HS-5 (cell line): ENCODE measurements around the gene SHLD2.
"Not testable (repeated sequence)": the region's sequence is repeated elsewhere in the genome, so short reads cannot be mapped to it uniquely, and the experiment has no call there.

ENCODE experiments used
- DNase-seq: peaks from one replicate; pipeline ENCODE4 v3.0.0-alpha.2; 2012; ENCODE audit warnings: low read depth

SHLD2 gene

DNA sequence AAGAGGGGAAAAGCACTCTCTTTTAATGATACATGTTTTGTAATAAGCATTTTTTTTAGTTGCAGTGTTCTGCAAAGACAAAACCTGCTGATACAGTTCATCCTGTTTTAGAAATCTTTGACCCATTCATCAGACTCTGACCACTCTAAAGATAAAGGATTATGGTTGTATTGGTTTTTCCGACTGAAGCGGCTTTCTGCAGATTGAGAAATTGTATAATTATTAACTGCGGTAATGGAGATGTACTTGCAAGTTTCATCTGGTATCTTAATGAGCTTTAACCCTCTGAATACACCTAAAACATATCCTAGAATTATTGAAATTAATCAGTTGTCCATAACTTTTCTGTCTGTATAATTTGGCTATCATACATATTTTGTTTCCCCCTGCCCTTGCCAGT, 50.6 kb downstream of the SHLD2 start:
- not testable (repeated sequence) for DNase-seq

DNA sequence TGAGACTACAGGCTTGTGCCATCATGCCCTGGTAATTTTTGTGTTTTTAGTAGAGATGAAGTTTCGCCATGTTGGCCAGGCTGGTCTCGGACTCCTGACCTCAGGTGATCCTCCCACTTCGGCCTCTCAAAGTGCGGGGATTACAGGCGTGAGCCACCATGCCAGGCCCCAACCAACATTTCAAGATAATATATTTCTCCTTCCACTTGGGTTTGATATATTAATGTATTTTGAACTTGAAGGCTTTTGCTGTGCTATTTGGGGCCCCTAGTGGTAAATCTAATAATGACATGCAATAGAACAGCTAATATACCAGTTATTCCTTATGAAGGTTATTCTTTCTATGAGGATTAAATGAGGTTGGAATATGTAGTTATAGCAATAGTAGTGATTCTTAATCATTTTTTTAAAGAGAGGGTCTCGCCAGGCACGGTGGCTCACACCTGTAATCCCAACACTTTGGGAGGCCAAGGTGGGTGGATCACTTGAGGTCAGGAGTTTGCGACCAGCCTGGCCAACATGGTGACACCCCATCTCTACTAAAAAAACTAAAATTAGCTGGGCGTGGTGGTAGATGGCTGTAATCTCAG, 54.1 kb downstream of the SHLD2 start:
- DNase-seq = not testable (repeated sequence)

DNA sequence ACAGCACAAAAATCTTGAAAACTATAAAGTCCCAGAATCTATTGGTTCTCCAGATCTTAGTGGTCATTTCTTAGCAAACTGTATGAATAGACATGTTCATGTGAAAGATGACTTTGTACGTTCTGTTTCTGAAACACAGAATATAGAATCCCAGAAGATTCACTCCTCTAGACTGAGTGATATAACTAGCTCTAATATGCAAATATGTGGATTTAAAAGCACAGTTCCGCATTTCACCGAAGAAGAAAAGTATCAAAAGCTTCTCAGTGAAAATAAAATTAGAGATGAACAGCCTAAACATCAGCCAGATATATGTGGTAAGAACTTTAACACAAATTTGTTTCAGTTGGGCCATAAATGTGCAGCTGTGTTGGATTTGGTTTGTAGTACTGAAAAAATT, 56.5 kb downstream of the SHLD2 start:
- not testable (repeated sequence) for DNase-seq

DNA sequence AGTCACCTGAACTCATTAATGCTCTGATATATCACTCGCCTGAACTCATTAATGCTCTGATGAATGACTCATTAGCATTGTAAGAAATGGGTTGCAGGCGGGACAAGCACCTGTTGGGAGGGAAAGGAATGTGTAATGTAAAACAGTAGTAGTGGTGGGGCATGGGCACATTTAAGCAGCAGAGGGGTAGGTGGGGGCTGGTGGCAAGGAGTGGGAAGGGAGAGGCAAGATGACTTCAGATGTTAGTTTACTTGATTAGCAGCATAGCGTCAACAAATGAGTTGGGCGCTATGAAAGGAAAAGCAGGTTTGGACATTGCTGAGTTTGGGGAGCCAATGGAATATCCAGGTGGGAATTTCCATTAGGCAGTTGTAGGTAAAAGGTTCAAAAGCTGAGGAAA, 61.8 kb downstream of the SHLD2 start:
- DNase-seq = not testable (repeated sequence)

DNA sequence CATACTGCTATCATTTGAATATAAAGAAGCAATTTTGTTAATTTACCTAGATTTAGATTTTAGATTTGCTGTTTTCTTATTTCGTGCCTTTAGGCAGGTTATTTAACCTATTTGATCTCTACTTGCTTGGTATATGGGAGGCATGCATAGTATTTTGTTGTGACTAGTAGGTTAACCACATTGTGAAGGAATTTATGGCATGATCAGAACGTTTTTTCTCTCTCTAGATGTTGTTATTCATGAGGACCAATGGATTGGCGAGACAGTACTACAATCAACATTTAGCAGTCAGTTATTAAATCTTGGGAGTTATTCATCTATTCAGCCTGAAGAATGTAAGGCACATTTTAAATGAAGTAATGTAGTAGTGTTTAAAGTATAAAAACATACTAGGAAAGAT, 62.8 kb downstream of the SHLD2 start:
- not testable (repeated sequence) for DNase-seq

DNA sequence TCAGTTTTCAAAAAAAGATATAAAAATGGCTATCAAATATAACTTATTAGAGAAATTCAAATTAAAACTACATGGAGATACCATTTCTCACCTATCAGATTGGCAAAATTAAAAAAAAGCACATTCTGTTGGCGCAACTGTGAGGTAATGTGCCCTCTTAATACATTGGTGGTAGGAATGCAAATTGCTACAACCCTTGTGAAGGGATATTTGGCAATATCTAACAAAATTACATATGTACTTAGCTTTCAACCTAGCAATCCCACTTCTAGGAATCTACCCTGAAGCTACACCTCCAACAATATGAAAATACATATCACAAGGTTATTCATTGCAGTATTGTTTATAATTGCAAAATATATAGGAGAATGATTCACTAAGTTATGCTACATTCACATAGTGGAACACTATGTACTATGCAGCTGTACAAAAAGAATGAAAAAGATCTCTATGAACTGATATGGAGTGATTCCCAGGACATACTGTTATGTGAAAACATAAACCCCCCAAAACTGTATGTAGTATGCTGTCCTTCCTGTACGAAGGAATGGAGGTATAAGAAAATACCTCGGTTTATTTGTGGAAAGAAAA, 67.8 kb downstream of the SHLD2 start:
- DNase-seq = not testable (repeated sequence)

DNA sequence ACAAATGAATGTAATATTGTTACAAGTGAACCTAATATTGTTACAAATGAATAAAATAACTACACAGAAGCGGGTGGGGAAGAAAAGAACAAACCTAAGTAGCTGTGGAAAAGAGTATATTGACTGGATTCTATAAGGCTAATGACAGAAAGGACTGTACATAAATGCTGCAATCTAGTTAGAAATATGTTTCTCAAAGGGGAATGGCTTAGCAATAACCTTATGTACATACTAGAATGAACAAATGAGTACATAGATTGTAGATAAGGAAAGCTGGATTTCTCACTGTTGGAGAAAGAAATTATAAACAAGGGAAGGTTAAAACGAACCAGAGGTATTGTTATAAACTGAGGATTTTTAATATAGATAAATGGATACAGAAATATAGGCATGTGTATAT, 68.4 kb downstream of the SHLD2 start:
- not testable (repeated sequence) for DNase-seq

DNA sequence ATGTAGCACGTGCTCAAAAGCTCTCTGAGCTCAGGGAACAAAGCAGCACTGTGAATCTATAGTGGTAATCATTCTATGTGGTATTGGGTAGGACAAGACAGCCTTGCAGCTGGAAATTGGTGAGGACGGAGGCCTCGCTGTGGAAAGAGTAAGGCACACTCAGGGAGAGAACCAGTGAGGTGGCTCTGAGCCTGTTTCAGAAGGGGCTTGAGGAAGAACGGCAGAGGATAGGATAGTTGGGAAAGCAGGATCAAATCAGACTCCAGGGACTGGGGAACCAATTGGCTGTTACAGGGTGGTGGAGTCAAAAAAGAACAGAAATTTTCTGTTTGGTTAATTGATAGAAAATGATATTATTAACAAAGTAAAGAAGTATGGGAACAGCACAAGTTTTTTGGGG, 74.9 kb downstream of the SHLD2 start:
- not testable (repeated sequence) for DNase-seq

DNA sequence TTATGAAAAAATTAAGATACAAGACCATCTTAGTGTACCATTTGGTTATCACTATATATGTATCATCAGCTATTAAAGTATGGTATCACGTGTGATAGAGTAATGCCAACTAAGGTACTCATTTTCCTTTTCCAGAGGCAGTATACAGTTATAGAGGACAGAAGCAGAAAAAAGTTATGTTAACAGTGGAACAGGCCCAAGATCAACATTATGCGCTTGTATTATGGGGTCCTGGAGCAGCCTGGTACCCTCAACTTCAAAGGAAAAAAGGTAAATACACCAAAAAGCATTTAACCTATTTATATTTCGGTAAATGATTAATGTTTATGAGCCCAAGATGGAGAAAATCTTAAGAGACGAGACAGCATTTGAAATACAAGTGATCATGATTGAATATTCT, 75.7 kb downstream of the SHLD2 start:
- DNase-seq = not testable (repeated sequence)

DNA sequence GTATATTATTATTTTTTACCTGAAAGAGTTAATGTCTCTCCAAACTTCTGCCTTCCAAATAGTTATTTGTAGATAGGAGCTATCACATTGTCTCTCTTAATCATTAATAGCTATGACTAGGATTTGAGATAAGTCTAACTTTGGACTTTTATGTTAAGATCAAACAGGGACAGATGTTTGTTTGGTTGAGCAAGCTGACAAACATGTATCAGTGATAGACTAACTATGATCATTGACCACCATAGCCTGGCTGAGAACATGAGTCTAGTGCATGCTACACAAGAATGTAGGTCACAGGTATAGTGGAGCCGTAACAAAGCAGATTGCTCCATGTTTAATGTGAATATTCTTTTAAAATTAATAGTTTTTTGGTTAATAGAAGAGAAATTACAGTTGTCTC, 76.7 kb downstream of the SHLD2 start:
- DNase-seq = not testable (repeated sequence)

DNA sequence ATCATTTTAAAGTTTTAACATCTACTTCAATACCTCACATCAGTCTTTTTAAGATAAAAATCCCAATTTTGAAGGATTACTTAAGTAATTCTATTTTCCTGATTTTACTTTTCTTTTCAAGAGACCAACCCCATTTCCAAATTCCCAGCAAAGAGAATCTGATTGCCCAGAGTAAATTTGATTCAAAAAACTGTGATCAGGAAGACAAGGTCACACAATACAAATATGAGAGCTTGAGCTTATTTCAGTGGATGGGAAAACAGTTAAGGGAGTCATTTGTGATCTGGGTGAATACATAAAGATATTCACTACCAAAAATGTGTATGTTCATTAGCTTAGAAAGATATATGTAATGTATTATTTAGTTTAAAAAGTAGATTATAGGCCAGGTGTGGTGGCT, 77.2 kb downstream of the SHLD2 start:
- DNase-seq = not testable (repeated sequence)

DNA sequence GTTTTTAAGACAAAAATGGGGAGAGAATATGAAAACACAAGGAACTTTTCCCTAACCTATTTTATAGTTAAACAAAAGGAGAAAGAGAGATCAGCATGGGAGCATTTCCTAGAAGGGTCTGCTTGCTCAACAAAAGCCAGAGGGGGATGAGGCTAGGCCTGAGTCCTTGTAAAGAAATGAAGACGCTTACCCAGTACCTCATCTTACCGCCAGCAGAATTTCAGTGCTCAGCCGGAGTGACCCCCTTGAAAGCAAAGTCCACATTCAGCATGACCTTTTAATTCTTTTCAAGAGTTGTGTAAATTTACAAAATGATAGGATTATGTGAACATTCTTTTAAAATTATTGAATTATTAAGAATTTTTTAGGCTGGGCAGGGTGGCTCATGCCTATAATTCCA, 82.6 kb downstream of the SHLD2 start:
- DNase-seq = not testable (repeated sequence)

DNA sequence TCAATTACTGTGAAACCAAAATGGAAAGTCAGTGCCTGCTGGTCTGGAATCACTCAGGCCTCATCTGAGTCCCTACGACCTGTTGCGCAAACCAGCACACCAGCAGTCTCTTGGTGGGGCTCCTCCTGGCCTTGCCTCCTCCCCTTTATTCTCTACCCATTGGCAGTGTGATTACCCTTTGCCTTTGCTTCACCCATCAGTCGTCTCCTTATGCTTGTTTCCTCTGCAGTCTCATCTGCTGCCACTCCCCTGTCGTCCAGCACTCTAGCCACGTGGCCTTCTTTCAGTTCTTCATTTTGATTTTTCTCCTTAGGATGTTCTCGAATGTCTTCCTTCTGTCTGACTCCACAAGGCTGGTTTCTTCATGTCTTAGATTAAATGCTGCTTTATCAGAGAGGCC, 89.4 kb downstream of the SHLD2 start:
- DNase-seq = not testable (repeated sequence)

DNA sequence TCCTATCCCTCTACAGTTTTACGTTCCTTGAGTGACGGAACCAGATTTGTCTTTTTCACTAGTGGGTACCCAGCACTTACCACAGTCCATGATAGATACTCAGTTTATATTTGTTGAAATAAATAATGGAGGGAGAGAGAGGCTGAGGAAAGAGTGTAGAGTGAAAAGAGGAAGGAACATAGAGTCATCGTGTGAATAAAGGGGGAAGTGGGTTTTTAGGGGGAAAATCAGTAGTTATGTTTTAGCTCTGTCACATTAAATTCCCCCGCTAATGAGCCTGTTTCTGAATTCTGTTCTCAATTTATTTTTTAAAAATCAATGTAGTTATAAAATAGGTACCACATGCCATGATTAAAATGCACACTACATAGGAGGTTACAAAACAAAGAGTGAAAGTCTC, 91.0 kb downstream of the SHLD2 start:
- not testable (repeated sequence) for DNase-seq

DNA sequence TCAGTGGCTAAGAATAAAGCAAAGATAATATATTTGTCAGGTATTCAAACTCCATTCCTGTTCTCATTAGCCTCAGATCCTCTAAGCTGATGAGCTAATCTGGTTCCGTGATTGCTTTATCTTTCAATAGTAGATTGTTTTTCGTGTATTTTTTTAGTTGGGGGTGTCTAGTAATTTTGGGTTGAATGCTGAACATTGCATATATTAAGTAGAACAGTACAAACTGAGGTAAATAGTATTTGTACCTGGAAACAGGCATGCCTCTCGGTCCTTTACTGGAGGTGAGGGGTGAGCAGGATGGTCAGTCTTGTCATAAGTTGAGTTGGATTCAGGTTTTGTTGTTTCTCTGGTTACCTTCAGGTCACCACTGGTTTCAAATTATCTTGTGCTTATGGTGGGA, 92.6 kb downstream of the SHLD2 start:
- not testable (repeated sequence) for DNase-seq

DNA sequence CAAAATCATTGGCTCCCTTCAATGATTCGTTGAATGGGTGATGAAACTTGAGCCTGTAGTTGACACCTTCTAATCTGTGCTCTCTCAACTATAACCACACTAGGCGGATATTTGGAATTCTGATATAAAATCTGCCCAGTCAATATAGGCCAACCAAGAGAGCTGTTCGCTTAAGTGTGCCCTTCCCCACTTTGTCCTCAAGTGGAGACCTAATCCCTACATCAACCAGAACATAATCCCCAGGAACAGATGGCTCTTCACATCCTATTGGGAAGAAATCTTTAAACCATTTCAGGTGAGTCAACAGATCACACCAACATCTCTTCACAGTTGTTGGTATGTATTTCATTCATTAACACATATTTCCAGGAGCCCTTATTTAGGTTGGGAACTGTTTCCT, 96.8 kb downstream of the SHLD2 start:
- DNase-seq = not testable (repeated sequence)

DNA sequence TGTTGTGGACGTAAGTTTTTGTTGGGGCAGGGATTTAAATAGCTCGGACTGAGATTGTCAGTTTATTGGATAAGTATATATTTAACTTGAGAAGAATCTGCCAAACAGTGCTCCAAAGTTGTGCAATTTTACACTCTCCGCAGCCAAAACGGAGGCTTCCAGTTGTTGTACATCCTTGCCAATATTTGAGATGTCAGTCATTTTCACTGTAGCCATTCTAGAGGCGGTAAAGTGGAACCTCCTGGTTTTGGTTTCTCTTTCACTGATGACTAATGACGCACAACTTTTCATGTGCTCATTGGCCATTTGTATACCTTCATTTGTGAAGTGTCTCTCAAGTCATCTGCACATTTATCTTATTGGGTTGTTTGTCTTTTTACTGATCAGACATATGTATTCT, 105.9 kb downstream of the SHLD2 start:
- peak; percentile 59 for DNase-seq

DNA sequence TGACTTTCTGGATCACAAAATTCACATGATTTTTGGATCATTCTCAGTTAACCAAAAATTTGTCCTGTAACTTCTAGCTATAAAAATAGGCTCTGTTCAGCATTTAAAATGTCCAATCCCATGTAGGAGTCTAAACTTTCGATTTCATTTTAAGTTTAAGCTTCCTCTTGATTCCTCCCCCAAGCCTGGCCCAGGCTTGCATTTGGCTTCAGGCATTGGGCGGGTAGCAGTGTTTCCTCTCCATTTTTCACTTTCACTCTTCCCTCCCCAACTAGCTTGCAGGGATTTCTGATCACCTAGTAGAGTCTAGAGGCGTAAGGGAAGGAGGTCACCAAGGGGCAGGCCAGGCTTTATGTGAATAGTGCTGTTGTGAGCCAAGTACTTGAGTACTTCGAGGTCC, 109.8 kb downstream of the SHLD2 start:
- not testable (repeated sequence) for DNase-seq

DNA sequence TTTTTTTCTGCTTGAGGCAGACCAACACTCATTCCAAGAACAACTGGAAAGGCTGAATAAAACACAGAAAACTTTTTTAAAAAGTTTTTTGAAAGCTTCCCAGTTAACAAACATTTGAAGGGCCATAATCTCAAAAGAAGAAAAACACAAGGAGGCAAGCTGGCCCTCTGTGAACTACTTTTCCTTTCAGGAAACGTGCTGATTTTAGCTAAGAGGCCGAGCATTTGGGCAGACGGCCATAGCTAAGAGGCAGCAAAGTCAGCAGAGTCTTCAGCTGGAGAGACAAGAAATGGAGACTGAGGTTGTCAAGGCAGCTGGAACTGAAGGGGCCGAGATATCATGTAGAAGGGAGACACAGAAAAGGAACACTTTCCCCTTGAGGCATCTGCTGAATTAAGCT, 111.9 kb downstream of the SHLD2 start:
- DNase-seq = not testable (repeated sequence)

DNA sequence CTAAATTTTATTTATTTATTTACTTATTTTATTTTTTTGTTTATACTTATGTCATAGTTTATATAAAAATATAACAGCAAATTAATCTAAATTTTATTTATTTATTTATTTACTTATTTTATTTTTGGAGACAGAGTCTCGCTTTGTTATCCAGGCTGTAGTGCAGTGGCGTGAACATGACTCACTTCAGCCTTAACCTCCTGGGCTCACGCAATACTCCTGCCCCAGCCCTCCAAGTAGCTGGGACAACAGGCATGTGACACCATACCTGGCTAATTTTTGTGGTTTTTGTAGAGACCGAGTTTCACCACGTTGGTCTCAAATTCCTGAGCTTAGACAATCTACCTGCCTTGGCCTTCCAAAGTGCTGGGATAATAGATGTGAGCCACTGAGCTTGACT, 115.3 kb downstream of the SHLD2 start:
- not testable (repeated sequence) for DNase-seq

DNA sequence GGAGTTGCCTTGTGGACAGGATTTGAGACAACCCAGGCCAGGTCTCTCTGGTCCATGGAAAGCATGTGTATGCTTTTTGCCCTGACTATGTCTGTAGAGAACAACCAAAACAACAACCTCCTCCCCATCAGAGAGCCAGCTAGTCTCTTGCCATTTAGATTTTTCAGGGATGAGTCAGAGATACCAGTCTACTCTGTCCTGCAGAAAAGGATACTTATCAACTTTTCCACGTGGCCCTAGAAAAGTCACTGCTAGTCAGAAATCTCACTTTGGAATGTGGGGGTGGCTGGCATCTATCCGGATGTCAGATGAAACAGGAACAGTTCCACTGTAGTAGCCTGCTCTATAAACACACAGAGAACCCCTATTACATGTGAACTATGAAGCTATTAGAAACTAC, 116.8 kb downstream of the SHLD2 start:
- DNase-seq = not testable (repeated sequence)

DNA sequence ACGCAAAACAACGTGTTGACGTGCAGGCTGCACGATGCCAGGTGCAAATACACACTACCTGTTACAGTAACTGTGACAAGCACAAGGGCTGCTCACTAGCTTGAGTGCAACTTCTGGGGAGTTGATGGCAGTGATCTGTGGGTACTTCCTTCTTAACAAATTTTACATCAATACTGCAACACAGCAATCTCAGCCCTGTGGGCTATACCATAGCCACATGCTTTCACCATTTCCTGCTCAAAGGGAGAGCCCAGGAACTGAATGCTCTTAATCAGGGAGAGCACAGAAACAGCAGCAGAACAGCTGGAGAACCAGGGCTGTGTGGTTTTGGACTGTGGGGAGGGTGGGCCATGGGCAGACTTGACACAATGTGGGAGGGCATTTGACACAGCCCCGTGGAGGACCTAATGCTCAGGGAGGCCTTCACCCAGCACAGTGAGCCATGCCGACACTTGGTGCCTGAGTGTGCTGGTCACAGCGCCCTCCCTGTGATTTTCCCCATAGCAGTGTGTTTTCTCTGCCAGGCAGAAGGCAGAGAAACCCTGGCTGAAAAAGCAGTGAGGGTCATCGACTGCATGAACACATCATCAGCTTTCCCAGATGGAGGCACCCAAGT, 118.3 kb downstream of the SHLD2 start:
- not testable (repeated sequence) for DNase-seq

DNA sequence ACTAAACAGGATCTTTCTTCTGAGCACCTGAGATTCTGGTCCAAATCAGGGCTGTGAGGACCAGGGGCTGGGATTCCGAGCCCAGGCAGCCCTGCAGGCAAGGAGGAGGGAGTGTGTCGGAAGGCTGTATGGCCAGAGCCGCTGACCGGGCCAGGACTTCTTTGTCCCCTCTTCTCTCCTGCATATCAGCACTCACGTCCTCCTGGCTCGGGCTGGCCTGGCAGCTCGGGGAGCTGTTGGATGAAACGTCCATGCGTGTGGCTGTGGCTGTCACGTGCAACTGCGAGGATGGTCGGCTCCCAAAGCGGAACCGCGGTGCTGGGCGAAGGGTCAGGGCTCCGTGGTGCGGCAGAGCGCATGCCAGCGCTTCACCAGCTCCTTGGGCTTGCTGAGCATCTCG, 118.8 kb downstream of the SHLD2 start:
- DNase-seq = not testable (repeated sequence)

DNA sequence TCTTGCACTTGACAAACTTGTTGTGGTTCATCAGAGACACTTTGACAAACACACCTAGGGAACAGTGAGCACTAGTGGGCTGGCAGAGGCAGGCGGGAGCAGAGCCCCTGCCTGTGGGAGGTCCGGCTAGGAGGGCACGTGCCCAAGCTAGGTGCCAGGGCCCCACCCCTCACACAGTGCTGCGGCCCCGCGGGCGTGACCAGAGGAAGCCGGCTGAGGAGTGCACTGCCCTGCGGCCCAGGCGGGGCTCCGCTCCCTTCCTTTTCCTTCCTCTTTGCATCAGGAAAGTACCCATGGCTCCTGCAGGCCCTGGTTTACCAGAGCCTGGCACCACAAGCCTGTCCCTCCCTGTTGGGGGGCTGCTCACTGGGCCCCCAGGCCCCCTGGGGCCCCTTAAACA, 121.1 kb downstream of the SHLD2 start:
- DNase-seq = not testable (repeated sequence)
